Mammary microvascular endothelial cell (primary cell): ENCODE results near the gene ICOS. TPM values are rescaled to one million over a fixed set of nuclear protein-coding genes. Genes with fewer than 3 reads are reported as not detected.

Experiments used
- total RNA-seq: library from RNA; depleted of rRNA; stranded (reverse); fragments of >200 nt; gene quantifications from 2 replicates; pipeline ENCODE4 v1.2.3, GENCODE V29; 2015

Gene ICOS, protein sequence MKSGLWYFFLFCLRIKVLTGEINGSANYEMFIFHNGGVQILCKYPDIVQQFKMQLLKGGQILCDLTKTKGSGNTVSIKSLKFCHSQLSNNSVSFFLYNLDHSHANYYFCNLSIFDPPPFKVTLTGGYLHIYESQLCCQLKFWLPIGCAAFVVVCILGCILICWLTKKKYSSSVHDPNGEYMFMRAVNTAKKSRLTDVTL
- not detected in 2 replicates for total RNA-seq

DNA sequence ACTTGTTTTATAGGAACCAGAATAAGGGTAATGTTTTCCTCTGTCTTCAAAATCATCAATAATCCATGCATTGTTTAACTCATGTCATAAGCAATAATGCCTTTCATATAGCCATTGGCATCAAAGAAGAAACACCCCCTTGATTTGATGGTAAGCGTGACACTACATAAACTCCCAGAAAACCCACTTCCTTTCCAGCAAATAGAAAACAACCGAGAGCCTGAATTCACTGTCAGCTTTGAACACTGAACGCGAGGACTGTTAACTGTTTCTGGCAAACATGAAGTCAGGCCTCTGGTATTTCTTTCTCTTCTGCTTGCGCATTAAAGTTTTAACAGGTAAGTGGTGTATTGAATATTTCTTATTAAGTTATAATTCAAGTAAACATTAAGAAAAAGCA is at the start of gene ICOS:
TSS of gene ICOS (plus strand) at position 229 of the 400 bp plus-strand sequence. CDS start at position 281, 52 bp downstream.

Other genes starting within 250 kb of the ICOS start
- not detected in 2 replicates for gene CD28, start 230.1 kb upstream of the ICOS start, total RNA-seq
- gene CTLA4, start 69.0 kb upstream of the ICOS start, total RNA-seq, result 0.30 TPM in 1 of 2 replicates, not detected in the other